ENCODE results near the gene PRSS23. TPM values are rescaled to one million over a fixed set of nuclear protein-coding genes. Genes with fewer than 3 reads are reported as not detected.
"Not testable (repeated sequence)": the region's sequence is repeated elsewhere in the genome, so short reads cannot be mapped to it uniquely, and the experiment has no call there.

Gene PRSS23
- total RNA-seq, 2 experiments from 2014 or later, result 3.7 to 4.0 TPM

GRCh38 chr11:86816251-86816726, 15.9 kb downstream of the PRSS23 start:
- Mint-ChIP-seq H3K27ac (no peak overlapping the region), H3K27me3 (peaks cover 51% of the 10 kb centered on the region), H3K9me3 (no peaks in the 10 kb centered on the region)

DNA sequence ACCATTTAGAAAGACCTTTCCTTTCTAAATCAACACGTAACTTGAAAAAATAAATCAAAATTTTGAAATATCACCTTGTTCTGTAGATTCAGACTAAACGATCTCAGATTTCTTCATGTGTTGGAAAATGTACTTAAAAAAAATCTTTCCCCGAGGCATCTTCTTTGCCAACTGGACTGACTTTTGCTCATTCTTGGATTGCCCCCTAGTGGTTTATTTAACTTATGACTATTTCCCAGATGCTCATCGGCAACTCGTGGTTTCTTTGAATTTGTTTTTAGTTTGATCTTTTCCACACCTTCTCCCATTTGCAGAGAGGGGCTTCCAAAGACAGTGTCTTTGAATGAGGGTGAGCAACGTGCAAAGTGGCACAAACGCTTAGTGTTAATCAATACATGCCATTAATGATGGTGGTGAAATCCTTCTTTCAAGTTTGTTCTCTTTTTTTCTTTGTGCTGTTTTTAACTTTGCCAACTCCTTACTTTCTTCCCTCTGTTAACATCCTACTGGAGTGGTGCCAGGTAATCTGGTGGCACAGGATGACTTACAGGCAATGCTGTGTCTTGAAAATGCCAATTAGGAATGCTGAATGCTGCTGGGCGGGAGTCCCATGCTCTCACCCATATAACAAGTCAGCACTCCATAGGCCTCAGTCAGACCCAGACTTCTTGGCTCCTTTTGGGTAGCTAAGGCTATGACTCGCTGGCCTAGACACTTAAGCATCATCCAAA, 18.3 kb downstream of the PRSS23 start:
- Mint-ChIP-seq H3K27me3 (peaks cover 43% of the 10 kb centered on the region), H3K36me3 (no peaks in the 10 kb centered on the region), H3K27ac (no peak overlapping the region), H3K4me3 (no peak overlapping the region), H3K9me3 (no peaks in the 10 kb centered on the region), H3K4me1 (peaks cover 6% of the 10 kb centered on the region)
- no peak for DNase-seq

More at GRCh38 chr11:86816251-86816726, 15.9 kb downstream of the PRSS23 start:
- no peak overlapping the region for H3K4me3 Mint-ChIP-seq
- H3K36me3 Mint-ChIP-seq, result no peaks in the 10 kb centered on the region
- no peak for DNase-seq
- peaks cover 6% of the 10 kb centered on the region for H3K4me1 Mint-ChIP-seq

GRCh38 chr11:86824139-86824538, 23.8 kb downstream of the PRSS23 start:
- H3K4me1 Mint-ChIP-seq, H3K9me3 Mint-ChIP-seq, H3K36me3 Mint-ChIP-seq, DNase-seq, H3K27ac Mint-ChIP-seq, H3K4me3 Mint-ChIP-seq, H3K27me3 Mint-ChIP-seq: not testable (repeated sequence)

DNA sequence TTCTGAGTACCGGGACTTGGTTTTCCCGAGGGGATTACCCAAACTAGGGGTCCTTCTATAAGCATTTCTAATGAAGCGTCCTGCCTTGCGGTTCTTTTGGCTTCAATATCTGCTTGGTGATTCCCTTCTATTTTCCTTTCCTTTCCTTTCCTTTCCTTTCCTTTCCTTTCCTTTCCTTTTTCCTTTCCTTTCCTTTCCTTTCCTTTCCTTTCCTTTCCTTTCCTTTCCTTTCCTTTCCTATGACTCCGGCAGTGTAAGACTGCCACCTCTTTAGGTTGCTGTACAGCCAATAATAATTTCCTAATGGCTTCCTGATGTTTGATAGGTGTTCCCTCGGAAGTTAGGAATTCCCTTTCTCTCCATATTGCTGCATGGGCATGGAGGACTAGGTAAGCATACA, 34.0 kb downstream of the PRSS23 start:
- H3K27ac Mint-ChIP-seq, H3K36me3 Mint-ChIP-seq, H3K9me3 Mint-ChIP-seq, H3K4me3 Mint-ChIP-seq, DNase-seq, H3K4me1 Mint-ChIP-seq: not testable (repeated sequence)
- H3K27me3 Mint-ChIP-seq, result peaks cover 29% of the 10 kb centered on the region

DNA sequence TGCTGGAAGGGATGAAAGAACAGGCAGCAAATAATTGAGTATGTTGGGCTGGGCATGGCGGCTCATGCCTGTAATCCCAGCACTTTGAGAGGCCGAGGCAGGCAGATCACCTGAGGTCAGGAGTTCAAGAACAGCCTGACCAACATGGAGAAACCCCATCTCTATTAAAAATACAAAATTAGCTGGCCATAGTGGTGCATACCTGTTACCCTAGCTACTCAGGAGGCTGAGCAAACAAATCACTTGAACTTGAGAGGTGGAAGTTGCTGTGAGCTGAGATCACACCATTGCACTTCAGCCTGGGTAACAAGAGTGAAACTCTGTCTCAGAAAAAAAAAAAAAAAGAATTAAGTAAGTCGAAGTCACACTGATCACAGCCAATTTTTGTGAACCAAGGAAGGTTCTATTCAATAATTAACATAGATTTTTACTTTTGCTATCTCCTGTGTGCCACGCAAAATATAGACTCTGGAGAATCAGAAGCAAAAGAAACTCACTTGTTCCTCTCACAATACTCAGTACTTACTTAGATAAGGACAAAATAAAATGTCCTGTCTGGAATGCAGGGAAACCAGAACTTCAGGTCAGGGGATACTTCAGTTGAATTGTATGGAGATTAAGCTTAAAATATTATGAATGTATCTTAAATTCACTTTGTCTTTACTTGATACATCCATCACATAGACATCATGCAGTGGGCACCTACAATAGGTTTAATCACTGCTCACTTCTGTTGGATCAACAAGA, 44.6 kb downstream of the PRSS23 start:
- not testable (repeated sequence) for H3K4me1 Mint-ChIP-seq, H3K36me3 Mint-ChIP-seq, H3K4me3 Mint-ChIP-seq, H3K27ac Mint-ChIP-seq, DNase-seq, H3K9me3 Mint-ChIP-seq
- peaks cover 18% of the 10 kb centered on the region for H3K27me3 Mint-ChIP-seq

DNA sequence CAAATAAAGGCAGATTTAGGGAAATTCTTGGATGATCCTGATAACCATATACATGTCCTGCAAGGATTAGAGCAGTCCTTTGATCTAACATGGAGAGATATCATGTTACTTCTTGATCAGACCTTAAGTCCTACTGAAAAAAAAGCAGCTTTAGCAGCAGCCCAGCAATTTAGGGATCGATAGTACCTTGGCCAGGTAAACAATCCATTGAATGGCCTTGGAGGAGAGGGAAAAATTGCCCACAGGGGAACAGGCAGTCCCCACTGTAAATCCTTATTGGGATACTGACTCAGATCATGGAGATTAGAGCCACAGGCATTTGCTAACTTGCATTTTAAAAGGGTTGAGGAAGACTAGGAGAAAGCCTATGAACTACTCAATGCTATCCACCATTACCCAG, 47.8 kb downstream of the PRSS23 start:
- H3K36me3 Mint-ChIP-seq, result no peaks in the 10 kb centered on the region
- no peak overlapping the region for H3K4me3 Mint-ChIP-seq
- no peaks in the 10 kb centered on the region for H3K9me3 Mint-ChIP-seq
- no peak for DNase-seq
- H3K4me1 Mint-ChIP-seq, result no peaks in the 10 kb centered on the region
- H3K27ac Mint-ChIP-seq, result no peak overlapping the region
- H3K27me3 Mint-ChIP-seq, result no peaks in the 10 kb centered on the region

DNA sequence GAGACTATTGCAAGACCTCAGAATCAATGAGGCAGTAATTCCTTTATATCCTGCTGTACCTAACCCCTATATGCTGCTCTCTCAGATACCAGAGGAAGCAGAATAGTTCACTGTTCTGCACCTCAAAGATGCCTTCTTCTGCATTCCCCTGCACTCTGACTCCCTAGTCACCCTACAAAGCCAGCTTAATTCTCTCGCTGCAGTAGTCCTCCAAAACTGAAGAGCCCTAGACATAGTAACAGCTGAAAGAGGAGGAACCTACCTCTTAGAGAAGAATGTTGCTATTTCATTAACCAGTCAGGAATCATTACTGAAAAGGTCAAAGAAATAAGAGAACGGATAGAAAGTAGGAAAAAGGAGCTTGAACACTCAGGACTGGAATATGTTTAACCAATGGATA, 49.3 kb downstream of the PRSS23 start:
- H3K4me1 Mint-ChIP-seq, result no peaks in the 10 kb centered on the region
- H3K9me3 Mint-ChIP-seq, result no peaks in the 10 kb centered on the region
- H3K36me3 Mint-ChIP-seq, result no peaks in the 10 kb centered on the region
- H3K27me3 Mint-ChIP-seq, result no peaks in the 10 kb centered on the region
- no peak overlapping the region for H3K4me3 Mint-ChIP-seq
- no peak for DNase-seq
- no peak overlapping the region for H3K27ac Mint-ChIP-seq

Other genes with a start within 250 kb of the PRSS23 start
- 1 to 10 TPM; 3.8 to 4.8 TPM for gene ME3, start 127.9 kb upstream of the PRSS23 start, total RNA-seq
- under 1 TPM; 0.04 to 0.06 TPM for gene FZD4, start 154.9 kb downstream of the PRSS23 start, total RNA-seq
- gene TMEM135, start 237.4 kb downstream of the PRSS23 start, total RNA-seq, result 10 to 100 TPM; 22.8 to 29.0 TPM